ENCODE measurements around the gene SUSD6.
A peak's percentile ranks its signal among the peaks of the same experiment; 100 is the strongest.
"Not testable (repeated sequence)": the region's sequence is repeated elsewhere in the genome, so short reads cannot be mapped to it uniquely, and the experiment has no call there.

Gene SUSD6

DNA sequence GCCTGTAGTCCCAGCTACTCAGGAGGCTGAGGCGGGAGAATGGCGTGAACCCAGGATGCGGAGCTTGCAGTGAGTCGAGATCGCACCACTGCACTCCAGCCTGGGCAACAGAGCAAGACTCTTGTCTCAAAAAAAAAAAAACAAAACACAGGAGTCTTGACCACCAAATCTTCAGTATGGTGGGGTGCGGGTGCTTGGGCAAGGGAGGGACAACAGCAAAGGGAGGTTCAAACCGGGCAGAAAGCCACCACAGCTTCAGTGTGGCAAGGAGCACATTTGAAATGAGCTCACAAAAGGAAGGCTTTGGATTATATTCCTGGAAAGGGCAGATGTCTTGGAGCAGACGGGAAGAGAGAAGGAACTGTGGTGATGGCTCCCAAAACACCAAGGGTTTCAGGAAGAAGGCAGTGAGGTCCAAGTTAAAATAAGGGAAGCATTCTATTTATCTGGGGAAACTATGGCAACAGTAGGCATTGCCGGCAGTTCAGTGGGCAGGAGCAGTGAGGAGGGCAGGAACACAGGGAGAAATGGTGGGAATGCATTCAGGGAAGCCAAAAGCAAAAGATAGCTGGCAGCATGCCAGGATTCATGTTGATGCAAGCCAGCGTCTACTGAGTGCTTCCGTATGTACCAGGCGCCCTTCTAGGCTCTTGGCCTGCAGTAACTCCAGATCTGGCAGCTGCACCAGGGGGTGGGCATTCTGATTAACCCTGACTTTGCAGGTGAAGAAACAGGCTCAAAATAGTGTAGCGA is 104.5 kb downstream of the SUSD6 start:
- Histone ChIP-seq H3K27me3 (ENCODE audit: insufficient read depth, poor library complexity, severe bottlenecking) (no peaks in the 10 kb centered on the region), H3K4me3 (replicated peaks; ENCODE audit: insufficient read depth, low read length) (no peak overlapping the region), H3K27ac (replicated peaks) (peak overlapping the region; percentile 37)
- TF ChIP-seq SPI1 (IDR thresholded peaks at IDR 0.05; ENCODE audit: borderline replicate concordance, low read depth) (no peak), POLR2AphosphoS5 (IDR thresholded peaks at IDR 0.05; ENCODE audit: low read depth) (peak; percentile 42; the same call in 1 of the 2 replicates)
- TF ChIP-seq, protein P1, sequence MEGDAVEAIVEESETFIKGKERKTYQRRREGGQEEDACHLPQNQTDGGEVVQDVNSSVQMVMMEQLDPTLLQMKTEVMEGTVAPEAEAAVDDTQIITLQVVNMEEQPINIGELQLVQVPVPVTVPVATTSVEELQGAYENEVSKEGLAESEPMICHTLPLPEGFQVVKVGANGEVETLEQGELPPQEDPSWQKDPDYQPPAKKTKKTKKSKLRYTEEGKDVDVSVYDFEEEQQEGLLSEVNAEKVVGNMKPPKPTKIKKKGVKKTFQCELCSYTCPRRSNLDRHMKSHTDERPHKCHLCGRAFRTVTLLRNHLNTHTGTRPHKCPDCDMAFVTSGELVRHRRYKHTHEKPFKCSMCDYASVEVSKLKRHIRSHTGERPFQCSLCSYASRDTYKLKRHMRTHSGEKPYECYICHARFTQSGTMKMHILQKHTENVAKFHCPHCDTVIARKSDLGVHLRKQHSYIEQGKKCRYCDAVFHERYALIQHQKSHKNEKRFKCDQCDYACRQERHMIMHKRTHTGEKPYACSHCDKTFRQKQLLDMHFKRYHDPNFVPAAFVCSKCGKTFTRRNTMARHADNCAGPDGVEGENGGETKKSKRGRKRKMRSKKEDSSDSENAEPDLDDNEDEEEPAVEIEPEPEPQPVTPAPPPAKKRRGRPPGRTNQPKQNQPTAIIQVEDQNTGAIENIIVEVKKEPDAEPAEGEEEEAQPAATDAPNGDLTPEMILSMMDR (IDR thresholded peaks at IDR 0.05; ENCODE audit: insufficient read depth, low read length): no peak
- DNase-seq (ENCODE audit: low read depth in 1 of 2, low spot score in 1 of 2): peak; percentile 43 to 57

DNA sequence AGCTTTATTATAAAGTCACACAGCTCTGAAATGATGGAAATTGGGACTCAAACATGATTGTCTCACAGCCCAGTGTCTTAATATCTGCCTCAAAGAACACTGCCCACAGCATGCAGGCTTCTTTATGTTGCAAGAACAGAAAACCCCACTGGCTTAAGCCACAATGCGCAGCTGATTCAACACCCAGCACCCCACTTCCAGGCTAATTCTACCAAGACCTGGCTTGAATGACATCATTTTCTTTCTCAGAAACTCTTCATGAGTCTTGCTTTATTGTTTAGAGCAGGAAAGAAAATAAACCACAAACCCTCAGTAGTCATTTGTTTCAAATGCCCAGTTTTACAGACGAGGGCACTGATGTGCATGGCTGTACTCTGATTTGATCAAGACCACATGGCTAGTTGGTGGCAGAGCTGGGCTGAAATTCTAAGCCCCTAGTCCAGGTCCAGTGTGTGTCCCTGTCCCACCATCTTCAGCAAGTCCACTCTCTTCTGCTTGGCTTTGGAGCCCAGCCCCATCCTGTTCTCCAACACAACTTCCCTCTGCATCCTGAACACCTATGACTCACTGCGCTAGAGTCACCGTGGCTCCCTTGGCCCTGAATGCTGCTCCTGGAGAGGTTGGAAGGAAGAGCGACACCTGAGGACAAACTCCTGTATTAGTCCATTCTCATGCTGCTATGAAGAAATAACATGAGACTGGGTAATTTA is 105.2 kb downstream of the SUSD6 start:
- no peak for TF ChIP-seq REST (IDR thresholded peaks at IDR 0.05; ENCODE audit: insufficient replicate concordance, low read depth)
- TF ChIP-seq POLR2AphosphoS5 (IDR thresholded peaks at IDR 0.05; ENCODE audit: low read depth): no peak; the same call in 1 of the 2 replicates
- TF ChIP-seq GABPA (IDR thresholded peaks at IDR 0.05; ENCODE audit: low read depth): no peak
- TF ChIP-seq, protein P1 (IDR thresholded peaks at IDR 0.05; ENCODE audit: insufficient read depth, low read length): no peak
- TF ChIP-seq SPI1 (IDR thresholded peaks at IDR 0.05; ENCODE audit: borderline replicate concordance, low read depth): no peak
- Histone ChIP-seq H3K27ac (replicated peaks) (peak overlapping the region; percentile 37), H3K27me3 (ENCODE audit: insufficient read depth, poor library complexity, severe bottlenecking) (no peaks in the 10 kb centered on the region), H3K4me3 (replicated peaks; ENCODE audit: insufficient read depth, low read length) (no peak overlapping the region)
- peak; percentile 66 to 69 for DNase-seq (ENCODE audit: low read depth in 1 of 2, low spot score in 1 of 2)

GRCh38 chr14:69718614-69719013 is 107.2 kb downstream of the SUSD6 start:
- not testable (repeated sequence) for DNase-seq (ENCODE audit: low read depth in 1 of 2, low spot score in 1 of 2); H3K4me3 ChIP-seq (replicated peaks; ENCODE audit: insufficient read depth, low read length); H3K27me3 ChIP-seq (ENCODE audit: insufficient read depth, poor library complexity, severe bottlenecking); H3K27ac ChIP-seq (replicated peaks)

GRCh38 chr14:69719501-69719951 is 108.1 kb downstream of the SUSD6 start:
- no peak overlapping the region for H3K4me3 ChIP-seq (replicated peaks; ENCODE audit: insufficient read depth, low read length)
- no peak overlapping the region for H3K27ac ChIP-seq (replicated peaks)
- H3K27me3 ChIP-seq (ENCODE audit: insufficient read depth, poor library complexity, severe bottlenecking): no peaks in the 10 kb centered on the region
- no peak for TF ChIP-seq POLR2AphosphoS5 (IDR thresholded peaks at IDR 0.05; ENCODE audit: low read depth)
- TF ChIP-seq REST (IDR thresholded peaks at IDR 0.05; ENCODE audit: insufficient replicate concordance, low read depth): no peak
- TF ChIP-seq SPI1 (IDR thresholded peaks at IDR 0.05; ENCODE audit: borderline replicate concordance, low read depth): peak; percentile 45; the same call in 1 of the 2 replicates
- DNase-seq (ENCODE audit: low read depth in 1 of 2, low spot score in 1 of 2): peak in 1 of 2 experiments; percentile 60
